Measurements from ENCODE around the gene CNPY1. TPM values are rescaled to one million over a fixed set of nuclear protein-coding genes. Genes with fewer than 3 reads are reported as not detected.

CNPY1 gene
- polyA plus RNA-seq, 1 of the 3 experiments (the other 2 are of a cell fraction), result not detected

- CTCF ChIA-PET, result interaction anchor here (0.7 to 1.3 kb wide), 3 partner anchors 9 to 16 kb away, joined by 3 read pairs; no protein-coding TSS in a partner anchor
These were observed 93.7 kb downstream of the CNPY1 start for GRCh38 chr7:155452505-155453295.

GRCh38 chr7:155451840-155452239 lies 94.5 kb downstream of the CNPY1 start:
- peaks cover 24% of the 10 kb centered on the region for H4K20me1 ChIP-seq (ENCODE audit: insufficient read depth)
- no peak for TF ChIP-seq RAD21 (IDR thresholded peaks at IDR 0.05; ENCODE audit: low read length)
- no peak for TF ChIP-seq USF2 (IDR thresholded peaks at IDR 0.05; ENCODE audit: borderline replicate concordance, low read depth, low read length)
- no peak for TF ChIP-seq FOXJ3 (CRISPR knock-in tag; IDR thresholded peaks at IDR 0.05)
- no peak for DNase-seq
- CTCF ChIA-PET, result interaction anchor here (0.6 to 2.1 kb wide), 6 partner anchors 14 to 68 kb away, joined by 3 to 7 read pairs (median 3); no protein-coding TSS in a partner anchor
- POLR2A ChIA-PET, result no interaction called here
- H3K27ac ChIP-seq (ENCODE audit: low read depth in 2 of 2, low read length in 1 of 2), result no peak overlapping the region
- no peak overlapping the region for H3K4me3 ChIP-seq (ENCODE audit: low read depth in 2 of 2, low read length in 1 of 2)
- WGBS (ENCODE audit: low lambda C conversion rate), result 12% methylated on average over 9 of the region's 9 CpGs
- H3K9ac ChIP-seq, result no peak overlapping the region
- no peak overlapping the region for H3K4me2 ChIP-seq
- peaks cover 100% of the 10 kb centered on the region for H3K27me3 ChIP-seq (ENCODE audit: insufficient read depth)
- H2AFZ ChIP-seq (ENCODE audit: low read depth), result no peak overlapping the region
- H3K36me3 ChIP-seq (replicated peaks in 1 of 2; ENCODE audit: control insufficient read depth in 1 of 2, insufficient read depth in 2 of 2, low read length in 1 of 2), result no peaks in the 10 kb centered on the region
- H3K4me1 ChIP-seq (ENCODE audit: control insufficient read depth in 1 of 2, insufficient read depth in 2 of 2, low read depth in 1 of 2, low read length in 1 of 2), result peaks cover 2% of the 10 kb centered on the region in 2 experiments; a peak in 2 of 4 replicates
- H3F3A ChIP-seq (replicated peaks; ENCODE audit: insufficient read depth), result no peaks in the 10 kb centered on the region
- H3K9me3 ChIP-seq, result no peaks in the 10 kb centered on the region
- no peaks in the 10 kb centered on the region for H3K79me2 ChIP-seq (ENCODE audit: insufficient read depth)
- no peaks in the 10 kb centered on the region for H3K9me2 ChIP-seq

More at GRCh38 chr7:155452505-155453295, 93.7 kb downstream of the CNPY1 start:
- Histone ChIP-seq H3K9me2 (no peaks in the 10 kb centered on the region), H3K36me3 (replicated peaks in 1 of 2; ENCODE audit: control insufficient read depth in 1 of 2, insufficient read depth in 2 of 2, low read length in 1 of 2) (no peaks in the 10 kb centered on the region), H3K4me3 (ENCODE audit: low read depth in 2 of 2, low read length in 1 of 2) (no peak overlapping the region), H3K9ac (no peak overlapping the region), H3K79me2 (ENCODE audit: insufficient read depth) (no peaks in the 10 kb centered on the region), H3K9me3 (no peaks in the 10 kb centered on the region), H3K27me3 (ENCODE audit: insufficient read depth) (peaks cover 97% of the 10 kb centered on the region), H4K20me1 (ENCODE audit: insufficient read depth) (peaks cover 24% of the 10 kb centered on the region), H2AFZ (ENCODE audit: low read depth) (no peak overlapping the region), H3K4me1 (ENCODE audit: control insufficient read depth in 1 of 2, insufficient read depth in 2 of 2, low read depth in 1 of 2, low read length in 1 of 2) (peaks cover 8% of the 10 kb centered on the region in 2 experiments; a peak in 2 of 4 replicates), H3K27ac (ENCODE audit: low read depth in 2 of 2, low read length in 1 of 2) (no peak overlapping the region), H3F3A (replicated peaks; ENCODE audit: insufficient read depth) (no peaks in the 10 kb centered on the region), H3K4me2 (no peak overlapping the region)
- peak; percentile 50; the same call in 1 of the 2 replicates for TF ChIP-seq EZH2phosphoT487 (IDR thresholded peaks at IDR 0.05; ENCODE audit: borderline replicate concordance, low read depth)
- no peak for TF ChIP-seq USF2 (IDR thresholded peaks at IDR 0.05; ENCODE audit: borderline replicate concordance, low read depth, low read length)
- TF ChIP-seq MEF2A (IDR thresholded peaks at IDR 0.05; ENCODE audit: borderline replicate concordance, low read depth), result no peak
- no peak for TF ChIP-seq IRF3 (IDR thresholded peaks at IDR 0.05; ENCODE audit: low read depth, low read length)
- no peak for TF ChIP-seq SIN3A (IDR thresholded peaks at IDR 0.05; ENCODE audit: borderline replicate concordance, low read depth, low read length)
- no peak for TF ChIP-seq GATA2 (CRISPR knock-in tag; IDR thresholded peaks at IDR 0.05)
- TF ChIP-seq FOSL2 (IDR thresholded peaks at IDR 0.05; ENCODE audit: borderline replicate concordance, low read depth), result no peak
- no peak for TF ChIP-seq TCF12 (IDR thresholded peaks at IDR 0.05)
- POLR2A ChIA-PET, result no interaction called here
- WGBS (ENCODE audit: low lambda C conversion rate), result 12% methylated on average over 5 of the region's 5 CpGs
- DNase-seq, result no peak

Other genes starting within 250 kb of the CNPY1 start
- 6.4 and 6.6 TPM in 2 replicates for gene INSIG1, start 248.7 kb downstream of the CNPY1 start, polyA plus RNA-seq (2012; rRNA removed)
- 0.02 TPM in 1 of 2 replicates, not detected in the other for gene EN2, start 88.4 kb downstream of the CNPY1 start, polyA plus RNA-seq (2012; rRNA removed)
- 11.8 and 13.8 TPM in 2 replicates for gene RBM33, start 98.1 kb upstream of the CNPY1 start, polyA plus RNA-seq (2012; rRNA removed)

Measured in SK-N-SH (cell line).